Panc1 (cell line): ENCODE data around the gene TRIM31. TPM values are rescaled to one million over a fixed set of nuclear protein-coding genes. Genes with fewer than 3 reads are reported as not detected.
A peak's percentile ranks its signal among the peaks of the same experiment; 100 is the strongest.

Experiments
- ATAC-seq: fragments of 200-7000 bp; cut with Tn5 transposase; 2 replicates; pipeline ENCODE4 v1.9.1; 2020; ENCODE audit warnings: mild to moderate bottlenecking, moderate library complexity
- BruUV-seq: library from RNA; stranded (reverse); fragments of 400-500 nt; replicated peaks from 2 replicates; lab custom pipeline; 2021; lab: Mats Ljungman, UMichigan
- CTCF ChIA-PET: fragments of 300-600 bp; sonication (Branson Sonifier 250); formaldehyde crosslinking; loops from one replicate; lab custom pipeline; 2022; ENCODE audit warnings: antibody characterized with exemption; lab: Charles Lee
- POLR2A ChIA-PET: fragments of 300-600 bp; sonication (Branson Sonifier 250); formaldehyde crosslinking; loops from one replicate; lab custom pipeline; 2022; ENCODE audit warnings: antibody characterized with exemption; lab: Charles Lee
- DNase-seq: peaks from one replicate; pipeline ENCODE4 v3.0.0-alpha.2; 2010; ENCODE audit warnings: low read depth, low spot score
- H3K27ac ChIP-seq: 2 replicates; pipeline ENCODE4 v1.5.1; 2011; ENCODE audit warnings: mild to moderate bottlenecking, low read length, inconsistent platforms
- H3K27me3 ChIP-seq: fragments of 200-500 bp; sonication (Bioruptor generic); 2 replicates; pipeline ENCODE4 v1.6.0; 2014; ENCODE audit warnings: low read length, inconsistent platforms; ENCODE audit not compliant: control insufficient read depth, insufficient read depth
- H3K36me3 ChIP-seq: fragments of 200-500 bp; sonication (Bioruptor generic); 2 replicates; pipeline ENCODE4 v1.5.1; 2014; ENCODE audit warnings: inconsistent platforms, mild to moderate bottlenecking, low read length, moderate library complexity; ENCODE audit not compliant: control insufficient read depth, insufficient read depth
- H3K4me1 ChIP-seq: 2 replicates; pipeline ENCODE4 v1.5.1; 2011; ENCODE audit warnings: inconsistent platforms, mild to moderate bottlenecking, low read length, moderate library complexity; ENCODE audit not compliant: control insufficient read depth, insufficient read depth
- H3K4me3 ChIP-seq, 2 experiments: 2 replicates each; pipeline ENCODE4 v1.5.1; 2011 to 2012; ENCODE audit warnings: low read depth in 2 of 2, low read length in 2 of 2, mild to moderate bottlenecking in 2 of 2, inconsistent platforms in 1 of 2, moderate library complexity in 1 of 2
- H3K9me3 ChIP-seq: fragments of 200-500 bp; sonication (Bioruptor generic); 2 replicates; pipeline ENCODE4 v1.5.1; 2014; ENCODE audit warnings: low read depth, mild to moderate bottlenecking, inconsistent platforms, low read length, moderate library complexity; ENCODE audit not compliant: control insufficient read depth, insufficient read depth
- POLR2AphosphoS5 ChIP-seq: IDR thresholded peaks from 2 replicates; pipeline ENCODE4 v1.6.1; 2012; ENCODE audit warnings: mild to moderate bottlenecking, low read depth, low read length, moderate library complexity
- REST ChIP-seq, 2 experiments: IDR thresholded peaks; 2 replicates each; pipeline ENCODE4 v1.6.1; 2011 to 2012; ENCODE audit warnings: low read depth in 2 of 2, control low read depth in 1 of 2, low read length in 1 of 2, mild to moderate bottlenecking in 1 of 2, moderate library complexity in 1 of 2; ENCODE audit not compliant: insufficient read depth in 1 of 2
- SIN3A ChIP-seq: IDR thresholded peaks from 2 replicates; pipeline ENCODE4 v1.6.1; 2012; ENCODE audit warnings: low read depth, mild to moderate bottlenecking, low read length, moderate library complexity, borderline replicate concordance; ENCODE audit not compliant: insufficient read depth
- TCF7L2 ChIP-seq: IDR thresholded peaks from 2 replicates; pipeline ENCODE4 v1.6.1; 2011; ENCODE audit warnings: mild to moderate bottlenecking, low read depth, low read length, inconsistent platforms
- in situ Hi-C: cut with HindIII; loops from 2 replicates; pipeline ENCODE4 v1.10.0; 2016; ENCODE audit warnings: low sequenced_read_pairs, low pct_unique_long_range_greater_than_20kb
- intact Hi-C: fragments of 100-400 bp; cut with micrococcal nuclease; formaldehyde crosslinking; loops from one replicate; pipeline ENCODE4 v1.10.0; 2022; ENCODE audit not compliant: unreplicated experiment
- total RNA-seq: library from RNA; stranded (reverse); gene quantifications from one replicate; pipeline ENCODE4 v1.2.1, GENCODE V29; 2021; ENCODE audit not compliant: unreplicated experiment
- TF ChIP-seq, protein P1 (sequence below): fragments of 450-650 bp; IDR thresholded peaks from 2 replicates; pipeline ENCODE4 v1.5.1; 2017; ENCODE audit warnings: mild to moderate bottlenecking

TRIM31 gene
- total RNA-seq, 1 experiment from 2014 or later: not detected

GRCh38 chr6:30077218-30077617 lies 35.7 kb downstream of the TRIM31 start:
- no peak overlapping the region for H3K27ac ChIP-seq
- in situ Hi-C loops: no loop called here
- H3K36me3 ChIP-seq: no peaks in the 10 kb centered on the region
- peaks cover 6% of the 10 kb centered on the region; the same call in 1 of the 2 replicates for H3K27me3 ChIP-seq
- peaks cover 4% of the 10 kb centered on the region for H3K4me1 ChIP-seq
- intact Hi-C loops: no loop called here
- no TSS peak for BruUV-seq
- no peaks in the 10 kb centered on the region for H3K9me3 ChIP-seq
- DNase-seq (no peak), ATAC-seq (no peak)
- POLR2A ChIA-PET: no interaction called here
- TF ChIP-seq REST (IDR thresholded peaks at IDR 0.05; ENCODE audit: insufficient read depth in 1 of 2, low read depth in 2 of 2, low read length in 1 of 2) (no peak), SIN3A (no peak), POLR2AphosphoS5 (no peak), TCF7L2 (no peak)
- TF ChIP-seq, protein P1, sequence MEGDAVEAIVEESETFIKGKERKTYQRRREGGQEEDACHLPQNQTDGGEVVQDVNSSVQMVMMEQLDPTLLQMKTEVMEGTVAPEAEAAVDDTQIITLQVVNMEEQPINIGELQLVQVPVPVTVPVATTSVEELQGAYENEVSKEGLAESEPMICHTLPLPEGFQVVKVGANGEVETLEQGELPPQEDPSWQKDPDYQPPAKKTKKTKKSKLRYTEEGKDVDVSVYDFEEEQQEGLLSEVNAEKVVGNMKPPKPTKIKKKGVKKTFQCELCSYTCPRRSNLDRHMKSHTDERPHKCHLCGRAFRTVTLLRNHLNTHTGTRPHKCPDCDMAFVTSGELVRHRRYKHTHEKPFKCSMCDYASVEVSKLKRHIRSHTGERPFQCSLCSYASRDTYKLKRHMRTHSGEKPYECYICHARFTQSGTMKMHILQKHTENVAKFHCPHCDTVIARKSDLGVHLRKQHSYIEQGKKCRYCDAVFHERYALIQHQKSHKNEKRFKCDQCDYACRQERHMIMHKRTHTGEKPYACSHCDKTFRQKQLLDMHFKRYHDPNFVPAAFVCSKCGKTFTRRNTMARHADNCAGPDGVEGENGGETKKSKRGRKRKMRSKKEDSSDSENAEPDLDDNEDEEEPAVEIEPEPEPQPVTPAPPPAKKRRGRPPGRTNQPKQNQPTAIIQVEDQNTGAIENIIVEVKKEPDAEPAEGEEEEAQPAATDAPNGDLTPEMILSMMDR: no peak
- H3K4me3 ChIP-seq: no peak overlapping the region
- CTCF ChIA-PET: no interaction called here

DNA sequence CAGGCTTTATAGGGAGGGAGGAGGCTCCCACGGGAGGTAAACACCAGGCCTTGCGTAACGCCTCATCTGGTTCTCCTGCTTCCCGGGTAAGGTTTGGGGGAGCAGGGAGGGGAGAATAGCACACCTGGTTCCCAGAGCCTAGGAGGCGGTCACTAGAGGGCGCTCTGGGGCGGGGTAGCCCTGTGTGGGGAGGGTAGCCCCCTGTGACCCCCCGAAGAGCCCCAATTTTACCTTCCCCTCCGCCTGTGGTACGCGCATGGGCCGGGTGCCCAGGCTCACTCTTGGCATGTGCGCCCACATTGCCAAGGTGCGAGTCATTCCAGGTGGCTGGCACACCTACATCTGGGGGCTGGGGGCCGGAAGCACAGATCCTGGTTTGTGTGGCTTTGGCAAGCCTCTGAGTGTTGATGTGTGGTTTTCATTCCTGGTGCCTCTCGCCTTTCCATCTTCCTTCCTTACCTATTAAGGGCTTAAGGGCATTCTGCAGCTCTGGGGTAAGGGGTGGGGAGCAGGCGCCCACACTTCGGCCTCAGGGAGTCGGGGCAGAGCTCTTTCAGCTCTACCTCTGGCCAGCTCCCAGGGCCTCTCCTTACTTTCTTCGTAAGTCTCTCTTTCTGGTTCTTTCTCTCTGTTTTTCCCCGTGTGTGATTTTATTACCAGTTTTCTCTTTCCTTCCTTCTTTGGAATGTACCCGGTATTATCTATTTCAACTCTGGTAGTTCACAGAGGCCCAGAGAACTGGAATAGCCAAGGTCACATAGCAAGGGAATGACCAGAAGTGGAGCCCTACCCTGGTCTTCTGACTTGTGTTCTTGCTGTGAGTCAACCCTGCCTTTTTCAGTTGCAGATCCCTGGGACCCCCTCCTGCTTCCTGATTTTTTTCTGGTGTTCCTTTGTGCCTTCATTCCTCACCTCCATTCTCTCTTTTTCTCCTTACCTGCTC lies 36.8 kb downstream of the TRIM31 start:
- Histone ChIP-seq H3K4me3 (no peak overlapping the region), H3K27me3 (peaks cover 6% of the 10 kb centered on the region; the same call in 1 of the 2 replicates), H3K9me3 (no peaks in the 10 kb centered on the region), H3K27ac (no peak overlapping the region), H3K36me3 (no peaks in the 10 kb centered on the region), H3K4me1 (peaks cover 4% of the 10 kb centered on the region)
- BruUV-seq: no TSS peak
- in situ Hi-C loops (no loop called here), intact Hi-C loops (no loop called here)
- no peak for TF ChIP-seq REST (IDR thresholded peaks at IDR 0.05; ENCODE audit: insufficient read depth in 1 of 2, low read depth in 2 of 2, low read length in 1 of 2)
- TF ChIP-seq, protein P1: peak; percentile 80
- ChIA-PET CTCF (no interaction called here), POLR2A (no interaction called here)
- ATAC-seq: 0 out of 2 replicates have a peak, but pooled peaks have one; percentile 27
- no peak for DNase-seq
